Astrocyte of the hippocampus (primary cell): ENCODE measurements around the gene STAT1.
A peak's percentile ranks its signal among the peaks of the same experiment; 100 is the strongest.

Experiments
- DNase-seq: peaks from one replicate; pipeline ENCODE4 v3.0.0; 2011; ENCODE audit warnings: low read depth, low spot score

Gene STAT1

DNA sequence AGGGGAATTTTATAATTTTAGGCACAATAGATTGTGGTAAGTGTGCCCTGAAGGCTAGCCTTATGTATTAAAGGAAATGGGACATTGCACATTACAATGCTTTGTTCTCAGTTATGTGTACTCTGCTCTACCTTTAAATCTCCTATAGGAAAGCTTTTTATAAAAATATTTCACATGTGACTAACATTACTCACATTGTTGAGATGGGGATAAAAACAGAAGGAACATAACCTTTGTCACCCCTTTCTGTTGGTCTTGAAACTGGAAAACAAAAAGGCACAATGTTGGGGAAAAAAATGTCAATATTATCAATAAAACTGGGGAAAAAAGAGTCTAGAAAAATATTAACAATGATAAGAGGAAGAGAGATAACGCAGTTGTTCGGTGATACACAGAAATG is 17.3 kb upstream of the STAT1 start:
- DNase-seq, result no peak

- DNase-seq, result peak; percentile 54
These were observed 16.7 kb upstream of the STAT1 start for GRCh38 chr2:191030521-191031154.

- DNase-seq, result no peak
These were observed 15.4 kb upstream of the STAT1 start for GRCh38 chr2:191029280-191029950.

GRCh38 chr2:191026377-191026776 is 12.4 kb upstream of the STAT1 start:
- no peak for DNase-seq

- DNase-seq, result no peak
These were observed 11.2 kb upstream of the STAT1 start for GRCh38 chr2:191025135-191025534.

DNA sequence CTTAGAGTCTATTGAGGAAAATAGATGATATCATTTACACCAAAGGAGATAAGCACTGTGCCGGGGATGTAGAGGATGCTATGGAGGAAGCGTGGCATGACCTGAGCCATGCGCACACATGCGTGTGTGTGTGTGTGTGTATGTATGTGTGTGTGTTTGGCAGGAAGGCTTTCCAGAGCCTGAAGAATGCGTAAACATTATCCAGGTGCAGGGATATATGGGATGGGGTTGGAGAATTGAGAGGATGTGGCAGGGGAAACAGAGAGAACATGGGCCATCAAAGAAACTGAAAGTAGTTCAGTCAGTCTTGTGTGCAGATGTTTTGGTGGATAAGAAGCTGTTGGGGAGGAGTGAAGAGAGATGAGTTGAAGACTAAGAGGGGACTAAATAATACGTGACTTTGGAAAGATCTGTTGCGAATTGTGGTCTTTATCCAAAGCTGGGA is 9.3 kb upstream of the STAT1 start:
- DNase-seq, result no peak

- peak; percentile 65 for DNase-seq
These were observed 6.9 kb upstream of the STAT1 start for GRCh38 chr2:191020742-191021381.

DNA sequence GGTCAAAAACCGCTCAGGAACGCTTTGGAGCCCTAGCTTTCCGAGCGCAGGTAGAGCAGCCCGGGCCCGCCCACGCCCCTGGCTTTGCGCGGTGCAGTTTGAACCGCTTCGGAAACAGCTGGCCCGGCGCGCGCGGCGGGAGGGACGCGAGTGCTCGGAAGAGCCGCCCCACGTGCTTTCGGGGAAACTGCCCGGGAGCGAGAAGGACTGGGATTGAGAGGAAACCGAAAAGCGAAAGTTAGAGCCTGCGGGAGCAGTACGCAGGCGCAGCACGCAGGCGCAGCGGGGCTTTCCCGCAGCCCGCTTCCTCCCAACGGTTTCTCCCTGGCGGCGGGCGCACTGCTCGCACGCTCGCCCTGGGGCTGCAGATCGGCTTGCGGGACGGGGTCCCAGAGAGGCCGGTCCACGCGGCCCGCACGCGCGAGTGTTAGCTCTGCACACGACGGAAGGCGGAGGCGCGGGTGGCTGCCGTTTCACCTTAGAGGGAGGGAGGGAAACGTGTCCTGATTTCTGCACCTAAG is 6.3 kb upstream of the STAT1 start:
- DNase-seq, result peak; percentile 99

- no peak for DNase-seq
These were observed 5.4 kb upstream of the STAT1 start for GRCh38 chr2:191019376-191019775.

DNA sequence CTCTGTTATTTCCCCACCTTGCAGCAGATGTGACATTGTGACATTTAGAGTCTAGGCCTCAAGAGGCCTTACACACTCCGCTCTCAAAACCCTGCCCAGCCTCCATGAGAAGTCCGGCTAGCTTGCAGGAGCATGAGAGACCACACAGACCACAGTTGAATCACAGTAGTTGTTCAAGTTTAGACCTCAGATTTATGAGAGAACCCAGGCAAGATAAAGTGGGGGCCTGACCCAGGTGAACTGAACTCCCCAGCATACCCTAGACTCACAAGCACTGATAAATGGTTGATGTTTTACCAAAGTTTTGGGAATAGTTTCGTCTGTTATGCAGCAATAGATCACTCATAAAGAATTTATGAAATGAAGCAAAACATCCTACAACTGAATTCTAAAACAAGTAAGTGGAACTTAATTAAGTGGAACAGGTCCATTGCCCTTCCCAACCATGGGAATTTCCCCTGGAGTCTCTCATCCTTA is 4.7 kb upstream of the STAT1 start:
- DNase-seq, result no peak

- no peak for DNase-seq
These were observed 4.1 kb upstream of the STAT1 start for GRCh38 chr2:191018048-191018447.

GRCh38 chr2:191015831-191016230 is 1.9 kb upstream of the STAT1 start:
- no peak for DNase-seq

DNA sequence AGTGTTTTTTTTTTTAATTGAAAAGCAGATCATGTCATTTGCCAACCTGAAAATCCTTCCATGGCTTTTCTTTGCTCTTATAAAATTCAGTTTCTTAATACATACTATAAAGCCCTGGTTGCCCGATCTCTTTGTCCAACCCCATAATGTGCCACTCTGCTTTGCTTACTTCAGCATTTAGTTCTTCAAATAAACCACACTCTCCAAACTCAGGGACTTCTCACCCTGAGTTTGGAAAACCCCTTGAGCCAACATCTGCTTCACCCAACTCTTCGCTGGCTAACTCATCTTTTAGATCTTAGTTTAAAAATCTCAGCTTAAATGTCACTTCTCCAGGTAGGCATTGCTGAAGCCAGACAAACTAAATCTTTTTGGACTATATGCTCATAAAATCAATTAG is 1.3 kb upstream of the STAT1 start:
- DNase-seq, result no peak

- DNase-seq, result no peak
These were observed 666 bp upstream of the STAT1 start for GRCh38 chr2:191014653-191015020.

DNA sequence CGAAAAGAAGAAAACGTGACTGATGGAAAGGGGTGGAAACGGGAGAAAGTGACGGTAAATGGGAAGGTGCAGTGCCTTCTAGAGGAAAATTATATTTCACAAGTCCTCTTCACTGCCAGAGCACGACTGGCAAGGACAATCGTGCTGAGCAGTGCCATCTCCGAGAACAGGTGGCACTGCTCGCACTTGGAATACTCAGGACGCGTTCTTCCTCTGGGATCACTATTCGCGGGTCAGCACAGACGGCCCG is 364 bp downstream of the STAT1 start:
- DNase-seq, result no peak

DNA sequence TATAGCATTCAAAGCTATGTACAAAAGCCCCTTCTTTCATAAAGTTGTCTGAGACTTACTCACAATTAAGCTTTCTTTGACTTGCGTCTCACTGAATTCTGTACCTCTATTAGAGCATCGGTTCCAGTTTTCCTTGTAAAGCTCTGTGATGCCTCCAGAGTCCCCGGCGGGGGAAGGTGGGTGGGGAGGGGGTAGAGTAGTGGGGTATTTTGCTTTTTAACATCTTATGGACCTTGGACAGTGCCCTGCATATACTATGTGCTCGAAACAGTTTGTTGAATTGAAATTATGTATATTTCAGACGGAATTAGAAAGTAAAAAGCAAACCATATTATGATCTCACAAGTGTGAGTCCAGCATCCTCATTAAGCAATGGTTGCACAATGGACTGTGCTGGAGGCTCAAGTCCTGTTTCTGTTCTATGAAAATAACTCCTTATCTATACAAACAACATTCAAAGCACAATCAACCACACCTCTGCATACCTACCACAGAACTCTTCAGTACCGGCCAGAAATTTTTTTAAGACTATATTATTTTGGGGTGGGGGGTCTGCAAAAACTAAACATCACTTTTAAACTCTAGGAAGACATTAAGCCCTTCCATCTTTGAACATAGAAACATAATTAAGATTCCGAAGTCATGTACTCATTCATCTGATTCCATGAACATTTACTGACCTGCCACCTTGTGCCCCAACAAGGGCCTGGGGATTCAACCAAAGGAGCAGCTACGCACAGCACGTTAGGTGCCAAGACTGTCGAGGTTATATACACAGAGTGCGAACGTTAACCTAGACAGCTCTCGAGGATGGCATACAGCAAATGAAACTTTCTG is 908 bp downstream of the STAT1 start:
- DNase-seq, result no peak

DNA sequence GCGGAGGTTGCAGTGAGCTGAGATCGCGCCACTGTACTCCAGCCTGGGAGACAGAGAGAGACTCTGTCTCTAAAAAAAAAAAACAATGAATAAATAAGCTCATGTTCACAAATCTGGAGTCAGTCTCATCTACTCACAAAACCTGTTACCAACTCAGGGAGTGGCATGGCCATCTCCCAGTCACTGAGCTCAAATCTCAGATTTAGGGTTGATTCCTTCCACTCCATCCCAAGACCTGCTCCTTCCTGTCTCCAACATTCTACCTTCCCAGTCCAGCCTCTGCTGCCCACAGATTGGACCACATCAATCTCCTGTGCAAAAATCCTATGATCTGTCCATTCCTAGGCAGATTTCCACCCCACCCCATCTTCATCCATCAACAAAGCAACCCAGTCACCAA is 1.6 kb downstream of the STAT1 start:
- DNase-seq, result no peak

DNA sequence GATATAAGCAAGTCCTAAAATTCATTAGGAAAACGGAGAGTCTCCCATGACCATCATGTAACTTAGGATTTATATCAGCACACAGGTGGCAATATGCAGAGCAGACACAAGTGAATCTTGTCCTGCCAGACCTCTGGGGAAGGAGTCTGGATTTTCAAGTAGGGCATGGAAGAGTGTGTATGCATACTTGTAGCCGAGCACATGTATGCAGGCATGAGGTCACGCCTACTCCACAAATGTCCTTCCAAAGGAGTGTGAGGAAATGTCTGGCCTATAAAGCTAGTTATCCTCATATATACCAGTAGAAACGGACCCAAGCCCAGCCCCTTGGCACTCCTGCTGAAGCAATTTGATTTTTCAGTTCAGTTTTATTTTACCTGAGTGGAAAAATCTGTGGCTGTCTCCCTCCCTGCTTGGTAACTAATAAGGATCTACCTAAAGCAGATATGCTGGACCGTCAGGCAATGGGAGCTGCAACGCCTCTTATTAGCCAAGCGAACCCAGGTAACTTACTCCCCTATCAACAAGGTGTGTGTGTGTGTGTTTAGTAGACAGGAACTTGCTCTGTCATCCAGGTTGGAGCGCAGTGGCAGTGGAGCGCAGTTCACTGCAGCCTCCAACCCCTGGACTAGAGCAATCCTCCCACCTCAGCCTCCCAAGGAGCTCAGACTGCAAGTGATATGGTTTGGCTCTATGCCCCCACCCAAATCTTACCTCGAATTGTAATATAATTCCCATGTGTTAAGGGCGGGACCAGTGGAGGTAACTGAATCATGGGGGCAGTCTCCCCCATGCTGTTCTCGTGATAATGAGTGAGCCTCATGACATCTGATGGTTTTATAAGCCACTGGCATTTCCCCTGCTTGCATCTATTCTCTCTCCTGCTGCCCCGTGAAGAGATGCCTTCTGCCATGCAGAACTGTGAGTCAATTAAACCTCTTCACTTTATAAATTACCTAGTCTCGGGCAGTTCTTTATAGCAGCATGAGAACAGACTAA is 2.8 kb downstream of the STAT1 start:
- no peak for DNase-seq

DNA sequence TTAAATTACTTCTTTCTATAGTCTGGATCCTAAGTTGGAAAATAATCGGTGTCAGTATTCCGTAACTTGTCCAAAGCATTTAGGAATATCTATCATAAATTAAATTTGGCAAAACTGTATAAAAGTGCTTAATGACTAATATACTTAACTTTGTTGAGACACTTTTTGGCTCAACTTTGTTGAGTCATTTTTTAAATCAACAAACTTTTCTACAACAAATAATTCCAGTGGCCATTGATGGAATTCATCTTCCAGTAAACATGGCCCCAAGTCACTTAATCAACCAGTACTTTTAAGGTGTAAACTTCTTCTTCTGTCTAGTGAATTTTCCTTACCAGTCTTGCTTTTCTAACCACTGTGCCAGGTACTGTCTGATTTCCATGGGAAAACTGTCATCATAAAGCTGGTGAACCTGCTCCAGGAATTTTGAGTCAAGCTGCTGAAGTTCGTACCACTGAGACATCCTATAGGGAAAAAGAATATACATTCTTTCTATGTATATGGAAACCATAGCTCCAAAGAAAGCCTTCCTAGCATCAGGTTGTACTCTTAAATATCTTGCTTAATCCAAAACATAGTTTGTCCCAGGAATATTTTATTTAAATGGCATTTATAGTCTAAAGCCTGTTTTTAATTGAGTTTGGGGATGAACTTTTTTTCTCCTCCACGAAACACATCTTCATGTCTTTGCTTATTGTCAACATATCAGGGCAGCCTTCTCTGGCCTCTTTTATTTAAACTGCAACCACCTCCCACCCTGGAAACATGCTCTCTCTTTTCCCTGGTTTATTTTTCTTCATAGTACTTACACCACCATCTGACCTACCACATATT is 4.2 kb downstream of the STAT1 start:
- no peak for DNase-seq

GRCh38 chr2:191008286-191008685 is 5.7 kb downstream of the STAT1 start:
- no peak for DNase-seq
